PFSK-1 (cell line): ENCODE measurements around the gene KRTAP5-7.

Source experiments
- FOXP2 ChIP-seq: optimal IDR thresholded peaks from 2 replicates; pipeline ENCODE3; 2011; ENCODE audit warnings: borderline replicate concordance, control low read depth, inconsistent platforms; ENCODE audit not compliant: insufficient read depth; ENCODE audit errors: extremely low read length, extremely low read depth
- POLR2AphosphoS5 ChIP-seq: IDR thresholded peaks from 2 replicates; pipeline ENCODE4 v1.6.1; 2012; ENCODE audit warnings: low read depth, mild to moderate bottlenecking, control low read depth, low read length, moderate library complexity
- REST ChIP-seq, 2 experiments: IDR thresholded peaks; 2 replicates each; pipeline versions ENCODE4 v1.6.1 to v1.8.0; 2011 to 2012; ENCODE audit warnings: low read depth in 2 of 2, low read length in 2 of 2, control low read depth in 1 of 2, inconsistent platforms in 1 of 2, mild to moderate bottlenecking in 1 of 2, moderate library complexity in 1 of 2; ENCODE audit not compliant: insufficient read depth in 1 of 2
- SIN3A ChIP-seq: IDR thresholded peaks from 2 replicates; pipeline ENCODE4 v1.6.1; 2012; ENCODE audit warnings: mild to moderate bottlenecking, low read length, moderate library complexity, borderline replicate concordance; ENCODE audit not compliant: insufficient read depth
- TAF1 ChIP-seq: IDR thresholded peaks from 2 replicates; pipeline ENCODE4 v1.6.1; 2012; ENCODE audit warnings: low read length, control low read depth, borderline replicate concordance; ENCODE audit not compliant: insufficient read depth

DNA sequence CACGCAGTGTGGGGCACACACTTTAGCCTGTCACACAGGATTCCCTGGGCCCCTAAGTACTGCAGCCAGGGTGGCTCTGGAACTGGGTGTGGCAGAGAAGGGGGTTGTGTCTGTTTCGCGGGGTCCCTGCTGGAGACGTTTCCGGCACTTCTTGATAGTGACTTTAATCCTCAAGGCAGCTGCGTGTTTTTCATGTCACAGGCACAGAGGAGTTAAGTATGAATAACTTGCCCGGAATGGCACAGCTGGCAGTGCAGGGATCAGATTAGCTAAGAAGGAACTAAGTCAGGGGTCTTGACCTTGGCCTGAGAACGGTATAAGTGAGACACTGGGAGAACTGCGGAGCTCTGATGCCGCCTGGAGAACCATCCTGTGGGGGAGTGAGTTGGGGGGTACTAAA is 7.5 kb upstream of the KRTAP5-7 start:
- no peak for TF ChIP-seq REST (IDR thresholded peaks at IDR 0.05; ENCODE audit: insufficient read depth in 1 of 2, low read depth in 2 of 2, low read length in 2 of 2)
- no peak for TF ChIP-seq POLR2AphosphoS5
- no peak for TF ChIP-seq TAF1
- no peak for TF ChIP-seq FOXP2
- TF ChIP-seq SIN3A, result no peak
